NCI-H526 (cell line): Measurements from ENCODE around the gene PRR15L.
"Not testable (repeated sequence)": the region's sequence is repeated elsewhere in the genome, so short reads cannot be mapped to it uniquely, and the experiment has no call there.

Experiments used
- DNase-seq, 2 experiments: peaks; one replicate each; lab custom pipeline; 2025; lab: John Stamatoyannopoulos, UW

Gene PRR15L, protein sequence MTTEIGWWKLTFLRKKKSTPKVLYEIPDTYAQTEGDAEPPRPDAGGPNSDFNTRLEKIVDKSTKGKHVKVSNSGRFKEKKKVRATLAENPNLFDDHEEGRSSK

DNA sequence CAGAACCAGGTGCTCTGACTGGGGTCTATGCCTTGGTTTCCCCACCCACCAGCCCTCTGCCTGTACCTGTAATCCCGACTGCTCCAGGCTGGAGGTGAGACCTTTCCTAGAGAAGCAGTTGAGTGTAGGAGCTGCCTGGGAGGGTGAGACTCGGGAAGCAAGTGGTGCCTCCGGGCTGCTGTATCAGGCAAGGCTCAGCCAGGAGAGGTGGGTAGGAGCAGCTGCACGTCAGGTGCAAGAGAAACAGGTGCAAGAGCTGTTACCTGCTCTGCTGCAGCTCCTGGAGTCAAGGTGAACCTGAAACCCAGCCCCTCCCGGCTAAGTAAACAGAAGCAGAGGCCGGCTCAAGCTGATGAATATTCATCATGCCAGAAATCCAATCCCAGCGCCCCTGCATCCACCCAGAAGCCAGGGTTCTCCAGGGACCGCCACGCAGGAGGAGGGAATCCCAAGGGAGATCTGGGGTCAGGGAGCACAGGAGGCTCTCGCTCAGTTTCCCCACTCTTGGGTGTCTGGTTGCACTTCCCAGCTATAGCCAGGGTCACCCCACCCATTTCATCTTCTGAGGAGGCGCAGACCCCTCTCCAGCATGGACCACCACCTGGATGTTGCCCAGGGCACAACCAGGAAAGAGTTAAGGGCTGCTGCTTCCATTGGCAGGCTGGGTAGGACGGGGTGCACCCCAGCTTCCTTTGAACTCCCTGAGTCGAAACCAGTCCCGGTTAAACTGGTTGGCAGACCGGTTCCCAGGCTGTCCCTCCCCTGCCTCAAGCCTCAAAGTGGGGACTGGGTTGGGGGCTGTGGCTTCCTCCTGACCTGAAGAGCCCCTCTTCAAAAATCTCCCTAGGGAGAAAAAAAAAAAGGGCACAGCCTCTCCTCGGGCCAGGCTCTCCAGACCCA is at the start of gene PRR15L:
TSS of gene PRR15L (minus strand) at position 293 of the 900 bp plus-strand sequence. CDS start 4,649 bp downstream, outside the sequence.
- peak; percentile 98 to 99 for DNase-seq

DNA sequence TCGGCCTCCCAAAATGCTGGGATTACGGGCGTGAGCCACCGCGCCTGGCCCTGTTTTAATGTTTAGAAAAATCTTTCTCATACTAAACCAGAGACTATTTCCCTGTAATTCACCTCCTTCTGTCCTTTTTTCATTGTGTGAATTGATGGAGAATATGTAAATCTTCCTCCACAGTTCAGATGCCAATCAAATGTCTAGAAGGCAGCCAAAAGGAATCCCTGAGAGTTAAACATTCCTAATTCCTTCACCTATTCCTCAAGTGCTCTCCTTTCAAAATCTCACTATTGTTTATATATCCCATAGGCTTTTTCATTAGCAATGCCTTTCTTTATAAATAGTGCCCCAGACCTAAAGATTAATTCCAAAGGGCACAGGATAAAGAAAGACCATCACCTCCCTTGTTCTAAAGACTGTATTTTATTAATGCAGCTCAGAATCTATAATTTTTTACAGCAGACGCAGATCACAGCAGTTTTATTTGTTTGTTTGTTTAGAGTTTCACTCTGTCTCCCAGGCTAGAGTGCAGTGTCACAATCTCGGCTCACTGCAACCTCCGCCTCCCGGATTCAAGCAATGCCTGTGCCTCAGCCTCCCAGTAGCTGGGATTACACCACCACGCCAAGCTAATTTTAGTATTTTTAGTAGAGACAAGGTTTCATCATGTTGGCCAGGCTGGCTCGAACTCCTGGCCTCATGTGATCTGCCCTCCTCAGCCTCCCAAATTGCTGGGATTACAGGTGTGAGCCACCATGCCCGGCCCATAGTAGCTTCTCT is 49.4 kb upstream of the PRR15L start:
- no peak for DNase-seq

- DNase-seq: no peak
Observed at GRCh38 chr17:48004983-48005382, 47.3 kb upstream of the PRR15L start.

DNA sequence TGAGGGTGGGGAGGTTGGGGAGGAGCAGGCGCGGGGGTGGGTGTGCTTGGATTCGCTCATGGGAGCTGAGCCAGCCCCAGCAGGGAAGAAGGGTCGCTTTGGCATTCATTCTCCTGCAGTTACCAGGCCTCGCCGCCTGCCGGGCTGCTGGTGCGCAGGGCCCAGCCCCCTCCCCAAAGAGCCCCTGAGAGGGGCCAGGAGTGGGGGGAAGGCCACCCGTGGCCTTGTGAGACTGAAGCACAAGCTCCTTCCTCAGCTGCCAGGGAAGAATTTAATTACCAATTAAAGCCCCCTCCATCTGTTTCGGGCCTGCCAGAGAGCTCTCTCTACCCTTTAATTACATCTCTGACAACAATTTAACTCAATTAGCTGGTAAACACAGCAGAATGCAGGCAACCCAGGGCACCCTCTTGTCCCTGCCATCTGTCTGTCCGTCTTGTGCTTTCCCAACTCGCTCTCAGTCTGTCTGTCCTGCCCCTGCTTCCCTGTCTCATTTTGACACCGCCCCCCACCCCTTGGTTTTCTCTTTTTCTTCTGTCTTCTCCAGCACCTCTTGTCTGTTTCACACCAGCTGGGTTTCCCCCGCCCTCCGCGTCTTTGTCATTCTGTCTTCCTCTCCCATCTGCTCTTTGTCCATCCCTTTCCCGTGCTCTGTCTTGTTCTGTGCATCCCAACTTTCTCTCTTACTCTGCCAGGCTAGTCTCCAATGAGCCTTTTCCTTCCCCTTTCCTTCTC is 45.9 kb upstream of the PRR15L start:
- DNase-seq: no peak

DNA sequence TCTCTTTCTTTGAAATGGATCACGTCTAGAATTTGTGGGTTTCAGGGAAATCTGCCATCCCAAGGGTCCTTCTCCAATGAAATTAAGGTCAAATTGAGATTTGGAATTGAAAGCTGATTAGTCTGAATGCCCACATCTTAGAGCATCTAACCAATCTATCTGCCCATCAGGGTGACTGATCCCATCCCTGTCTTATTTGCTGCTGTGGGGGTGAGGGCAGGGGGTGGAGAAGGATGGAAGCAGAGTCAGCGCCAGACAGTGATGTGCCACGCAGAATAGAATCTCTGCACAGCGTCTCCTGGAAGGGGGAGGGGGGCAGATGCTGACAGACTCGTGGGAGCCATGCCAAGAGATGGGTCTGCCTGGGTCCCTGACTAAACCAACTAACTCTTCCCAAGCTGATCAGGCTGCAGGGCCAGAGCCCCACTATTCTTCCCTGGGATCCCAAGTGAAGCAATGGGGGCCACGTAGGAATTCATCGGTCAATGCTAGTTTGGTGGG is 45.3 kb upstream of the PRR15L start:
- no peak for DNase-seq

DNA sequence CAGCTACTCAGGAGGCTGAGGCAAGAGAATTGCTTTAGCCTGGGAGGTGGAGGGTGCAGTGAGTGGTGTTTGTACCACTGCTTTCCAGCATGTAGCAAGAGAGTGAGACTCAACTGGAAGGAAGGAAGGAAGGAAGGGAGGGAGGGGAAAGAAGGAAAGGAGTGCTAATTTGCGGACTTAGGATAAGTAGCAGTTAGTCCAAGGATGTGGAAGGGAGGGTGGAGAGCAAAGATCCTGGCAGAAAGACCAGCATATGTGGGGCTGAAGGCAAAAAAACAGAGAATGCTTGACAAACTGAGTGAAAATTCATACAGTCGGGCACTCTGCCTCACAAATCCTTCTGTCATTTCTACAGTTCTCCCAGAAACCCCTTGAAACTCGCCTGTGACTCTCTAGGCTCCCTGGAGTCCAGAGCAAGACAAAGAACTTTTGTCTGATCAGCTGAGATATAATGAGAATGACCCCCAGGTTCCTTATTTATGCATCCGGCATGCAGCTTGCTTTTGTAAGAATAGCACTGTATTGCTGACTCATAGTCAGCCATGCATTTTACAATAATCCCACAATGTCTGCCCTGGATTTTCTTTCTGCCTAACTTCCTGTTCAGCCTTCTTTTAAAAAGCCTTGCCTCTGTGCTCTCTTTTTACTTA is 44.7 kb upstream of the PRR15L start:
- DNase-seq: peak; percentile 65 to 66

DNA sequence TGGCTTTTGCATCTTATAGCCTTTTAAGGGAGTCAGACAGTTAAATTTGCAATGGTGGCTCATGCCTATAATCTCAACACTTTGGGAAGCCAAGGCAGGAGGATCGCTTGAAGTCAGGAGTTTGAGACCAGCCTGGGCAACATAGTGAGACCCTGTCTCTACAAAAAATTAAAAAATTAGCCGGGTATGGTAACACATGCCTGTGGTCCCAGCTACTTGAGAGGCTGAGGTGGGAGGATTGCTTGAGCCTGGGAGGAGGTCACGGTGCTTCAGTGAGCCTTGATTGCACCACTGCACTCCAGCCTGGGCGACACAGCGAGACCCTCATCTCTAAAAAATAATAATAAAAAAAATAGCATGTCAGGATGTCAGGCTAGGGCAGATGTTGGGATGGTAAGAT is 44.0 kb upstream of the PRR15L start:
- not testable (repeated sequence) for DNase-seq

DNA sequence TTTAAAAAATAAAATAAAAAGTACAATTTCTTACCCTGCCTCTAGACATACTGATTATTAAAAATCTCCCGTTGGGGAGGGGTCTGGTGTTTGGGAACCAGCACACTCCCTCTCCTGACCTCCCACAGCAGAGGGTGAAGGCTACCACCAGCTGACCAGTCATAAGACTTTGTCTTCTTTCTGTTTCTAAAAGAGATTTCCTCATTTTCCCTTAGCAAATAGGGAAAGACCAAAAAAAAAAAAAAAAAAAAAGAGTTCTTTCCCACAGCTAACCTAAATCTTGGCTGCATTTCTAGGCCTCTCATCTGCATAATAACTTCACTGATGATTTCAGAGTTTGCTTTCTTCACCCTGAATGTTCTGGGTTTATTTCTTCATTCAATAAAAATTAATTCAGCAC is 43.5 kb upstream of the PRR15L start:
- no peak for DNase-seq

DNA sequence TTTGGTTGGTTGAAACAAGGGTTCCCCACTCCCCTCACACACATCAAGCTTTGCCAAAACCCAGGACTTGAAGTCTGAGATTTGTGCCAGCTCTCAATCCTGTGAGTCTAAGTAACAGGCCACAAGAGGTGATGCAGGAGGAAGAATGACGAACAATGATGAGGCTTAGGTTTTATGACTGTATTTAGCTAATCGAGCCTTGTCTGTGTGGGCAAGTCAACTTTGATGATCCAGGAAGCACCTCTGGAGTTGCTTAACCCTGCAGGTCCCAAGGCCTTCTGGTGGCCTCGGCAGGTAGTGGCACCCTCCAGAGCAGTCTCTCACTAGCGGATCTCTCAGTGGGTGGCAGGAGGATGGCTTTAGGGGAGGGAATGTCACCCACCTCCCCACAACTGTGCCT is 41.9 kb upstream of the PRR15L start:
- peak in 1 of 2 experiments; percentile 21 for DNase-seq

DNA sequence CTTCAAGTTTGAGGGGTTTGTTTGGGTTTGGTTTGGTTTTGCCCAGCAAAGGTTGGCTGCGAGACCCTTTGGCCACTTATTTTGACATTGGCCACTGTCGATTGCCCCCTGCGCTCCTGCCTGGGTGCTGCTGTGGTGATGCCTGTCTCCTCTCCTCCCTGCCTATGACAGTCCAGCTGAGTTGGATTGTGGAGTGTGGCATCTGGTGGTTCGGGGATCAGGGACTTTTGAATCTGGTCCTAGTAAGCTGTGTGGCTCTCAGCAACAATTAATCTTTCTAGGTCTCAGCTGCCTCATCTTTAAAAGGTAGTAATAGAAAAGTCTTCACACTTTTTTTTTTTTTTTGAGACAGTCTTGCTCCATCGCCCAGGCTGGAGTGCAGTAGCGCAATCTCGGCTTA is 40.4 kb upstream of the PRR15L start:
- no peak for DNase-seq

DNA sequence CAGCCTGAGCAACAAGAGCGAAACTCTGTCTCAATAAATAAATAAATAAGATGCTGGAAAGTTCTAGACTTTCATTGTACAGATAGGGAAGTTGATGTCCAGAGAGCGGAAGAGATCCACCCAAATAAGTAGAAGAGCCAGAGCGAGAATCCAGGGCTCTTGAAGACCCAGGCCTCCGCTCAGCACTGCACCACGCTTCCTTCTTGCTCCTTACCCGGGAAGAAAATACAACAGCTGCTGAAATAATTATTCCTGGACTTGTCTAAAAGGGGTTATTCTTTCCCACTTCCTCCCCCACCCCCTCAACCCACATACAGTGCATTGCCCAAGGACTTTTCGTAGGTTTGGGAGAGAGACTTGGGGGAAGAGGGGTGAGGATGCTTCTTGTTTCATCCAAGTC is 39.9 kb upstream of the PRR15L start:
- DNase-seq: no peak

DNA sequence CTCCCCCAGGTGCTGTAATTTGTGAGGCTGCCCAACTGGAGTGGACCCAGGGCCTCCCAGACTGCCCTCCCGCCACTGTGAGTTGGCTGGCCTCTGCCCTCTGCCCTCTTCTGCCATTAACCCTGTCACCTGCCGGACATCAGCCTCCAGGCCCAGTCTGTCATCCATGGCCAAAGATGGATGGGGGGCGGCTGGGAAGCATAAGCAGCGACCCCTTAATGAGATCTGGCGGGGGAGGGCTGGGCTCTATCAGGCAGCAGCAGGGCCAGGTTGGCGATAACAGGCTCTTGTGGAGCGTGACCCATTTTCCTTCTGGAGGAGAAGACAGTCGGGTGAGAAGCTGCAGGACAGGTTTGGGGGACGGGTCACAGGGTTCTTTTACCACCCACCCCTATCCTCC is 38.5 kb upstream of the PRR15L start:
- DNase-seq: no peak

GRCh38 chr17:47995241-47995935 is 37.7 kb upstream of the PRR15L start:
- no peak for DNase-seq

DNA sequence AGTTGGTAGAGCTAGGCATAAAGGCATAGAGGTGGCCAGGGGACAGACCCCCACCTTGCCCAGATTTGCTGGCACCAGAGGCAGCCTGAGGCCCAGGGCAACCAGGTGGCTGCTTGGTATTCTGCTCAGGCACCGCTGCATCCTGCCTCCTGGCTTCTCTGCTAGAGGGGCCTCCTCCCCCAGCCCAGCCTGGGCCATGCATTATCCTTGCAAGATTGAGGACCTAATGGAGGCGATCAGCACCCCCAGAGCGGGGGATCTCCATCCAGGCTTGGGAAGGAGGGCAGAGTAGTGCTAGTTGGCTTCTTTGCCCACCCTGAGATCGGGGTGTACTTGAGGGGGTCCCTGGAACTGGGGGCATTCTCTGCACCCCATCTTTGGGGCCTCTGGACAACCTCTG is 37.0 kb upstream of the PRR15L start:
- no peak for DNase-seq

- DNase-seq: no peak
Observed at GRCh38 chr17:47993964-47994363, 36.3 kb upstream of the PRR15L start.

DNA sequence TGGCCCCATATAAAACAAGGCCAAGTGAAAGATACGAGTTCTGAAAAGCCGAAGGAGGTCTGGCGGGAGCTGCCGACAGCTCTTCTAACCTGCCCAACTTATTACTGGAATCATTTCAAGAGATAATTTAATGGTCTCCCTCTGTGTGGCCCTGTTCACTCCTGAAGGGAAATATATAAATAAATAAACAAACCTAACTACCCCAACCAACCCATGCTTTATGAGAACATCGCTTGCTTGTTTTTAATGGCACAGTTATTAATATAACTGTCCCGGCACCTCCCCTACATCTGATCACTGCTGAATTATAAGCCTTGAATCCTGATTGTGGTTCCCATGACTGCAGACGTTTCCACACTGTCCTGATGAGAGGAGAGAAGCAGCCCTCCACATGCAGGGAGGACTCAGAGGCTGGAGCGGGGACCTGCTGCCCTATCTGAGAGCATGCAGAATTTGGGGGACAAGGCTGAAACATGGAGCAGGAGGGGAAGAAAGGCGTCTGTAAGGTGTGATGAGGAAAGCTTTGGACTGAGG is 35.4 kb upstream of the PRR15L start:
- no peak for DNase-seq

- no peak for DNase-seq
Observed at GRCh38 chr17:47992216-47992615, 34.5 kb upstream of the PRR15L start.

DNA sequence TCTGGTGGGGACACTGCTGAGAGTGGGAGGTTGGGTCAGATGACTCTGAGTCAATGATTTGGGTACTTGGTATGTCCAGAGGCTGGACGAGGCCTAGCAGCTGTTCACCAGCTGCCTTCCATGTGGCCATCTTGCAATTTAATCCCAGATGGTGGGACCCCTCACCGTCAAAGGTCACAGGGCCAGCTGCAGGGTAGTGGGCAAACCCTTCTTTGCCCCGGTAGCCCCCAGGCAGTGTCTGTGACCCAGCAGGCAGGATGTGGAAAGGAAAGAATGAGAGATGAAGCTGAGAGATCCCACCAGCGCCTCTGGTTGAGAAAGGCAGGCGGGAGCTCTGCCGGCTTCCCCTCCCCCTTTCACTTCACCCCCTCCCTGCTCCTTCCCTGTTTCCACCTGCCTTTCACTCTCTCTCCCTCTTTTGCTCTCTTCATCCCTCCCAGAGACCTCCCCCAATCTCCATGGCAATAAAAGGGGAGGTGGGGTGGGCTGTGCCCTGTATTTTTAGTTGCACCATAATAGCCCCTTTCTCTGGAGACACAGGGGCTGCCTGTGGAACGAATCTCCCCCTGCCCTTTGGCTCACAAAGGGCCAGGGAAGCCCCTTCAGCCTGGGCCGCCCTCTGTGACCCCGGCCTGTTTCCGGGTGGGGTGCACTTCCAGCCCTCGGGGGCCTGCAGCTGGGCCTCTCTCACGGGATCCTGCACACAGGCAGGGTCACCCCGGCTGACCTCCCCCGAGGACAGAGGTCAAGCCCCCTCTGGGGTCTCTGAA is 33.5 kb upstream of the PRR15L start:
- no peak for DNase-seq

GRCh38 chr17:47989700-47990099 is 32.0 kb upstream of the PRR15L start:
- no peak for DNase-seq

GRCh38 chr17:47989159-47989558 is 31.5 kb upstream of the PRR15L start:
- DNase-seq: no peak
